GM21723 (cell line): ENCODE measurements around the gene DSP.

ENCODE experiments used
- ATAC-seq: cut with Tn5 transposase; IDR thresholded peaks from one replicate; pipeline ENCODE4 v1.9.1; 2021; ENCODE audit warnings: mild to moderate bottlenecking, moderate library complexity; ENCODE audit not compliant: unreplicated experiment

Gene DSP

DNA sequence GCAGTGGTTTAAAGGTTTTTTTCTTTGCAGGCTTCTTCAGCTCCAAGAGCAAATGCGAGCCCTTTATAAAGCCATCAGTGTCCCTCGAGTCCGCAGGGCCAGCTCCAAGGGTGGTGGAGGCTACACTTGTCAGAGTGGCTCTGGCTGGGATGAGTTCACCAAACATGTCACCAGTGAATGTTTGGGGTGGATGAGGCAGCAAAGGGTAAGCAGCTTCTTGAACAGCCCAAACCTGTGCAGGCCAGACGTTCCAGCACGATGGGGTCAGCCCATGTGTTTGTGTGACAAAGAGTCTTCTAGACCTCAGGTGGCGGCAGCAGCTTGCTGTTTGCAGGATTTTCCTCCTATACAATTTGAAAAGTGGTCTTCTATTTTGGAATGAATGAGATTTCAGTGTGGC lies 17.7 kb downstream of the DSP start:
- ATAC-seq, result no peak

DNA sequence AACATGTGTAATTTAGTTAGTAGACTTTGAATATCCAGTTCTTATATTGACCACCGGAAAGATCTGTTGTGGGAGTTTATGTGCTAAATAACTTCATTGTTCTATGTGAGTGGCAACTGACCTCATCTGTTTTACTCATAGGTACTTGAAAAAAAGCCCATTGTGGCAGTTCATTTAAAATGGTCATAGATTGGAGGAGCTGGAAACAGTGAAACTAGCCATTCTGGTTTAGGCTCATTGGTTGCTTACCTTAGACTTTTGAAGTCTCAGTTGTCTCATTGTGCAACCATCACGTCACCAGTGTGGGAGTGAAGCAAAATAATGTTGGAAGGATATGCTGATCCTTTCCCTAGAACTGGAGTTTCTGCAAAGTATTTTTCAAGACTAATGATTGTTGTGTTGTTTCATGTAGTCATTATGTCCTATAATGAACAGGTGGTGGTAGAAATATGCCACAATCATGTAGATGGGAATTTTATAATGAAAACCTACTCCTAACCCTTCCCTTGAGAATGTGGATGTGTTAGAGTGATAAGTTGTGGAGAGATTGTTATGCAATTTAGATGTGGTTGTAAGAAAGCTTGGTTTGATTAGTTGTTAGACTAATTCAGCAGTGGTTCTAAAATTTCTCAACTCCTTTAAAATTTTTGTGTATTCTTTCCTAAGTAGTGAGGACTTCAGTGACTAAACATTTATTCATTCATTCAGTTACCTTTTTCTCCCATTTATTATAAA lies 18.3 kb downstream of the DSP start:
- ATAC-seq, result no peak

GRCh38 chr6:7561153-7561964 lies 19.9 kb downstream of the DSP start:
- no peak for ATAC-seq

GRCh38 chr6:7562769-7563168 lies 21.3 kb downstream of the DSP start:
- ATAC-seq, result no peak

DNA sequence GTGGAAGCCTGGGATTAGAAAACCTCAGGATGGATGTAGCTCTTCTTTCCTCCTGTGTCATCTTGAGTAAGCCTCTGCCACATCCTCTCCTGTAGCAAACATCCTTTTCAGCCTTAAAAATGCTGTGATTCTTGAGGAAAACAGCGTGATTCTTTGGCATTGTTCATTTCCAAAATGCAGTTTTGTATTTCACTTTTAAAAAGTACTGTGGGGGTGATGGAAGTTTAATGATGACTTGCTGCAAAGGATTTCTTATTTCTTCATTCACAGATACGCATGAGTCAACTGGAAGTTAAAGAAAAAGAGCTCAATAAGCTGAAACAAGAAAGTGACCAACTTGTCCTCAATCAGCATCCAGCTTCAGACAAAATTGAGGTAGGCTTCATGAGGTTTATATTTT lies 24.6 kb downstream of the DSP start:
- no peak for ATAC-seq

GRCh38 chr6:7566617-7567173 lies 25.2 kb downstream of the DSP start:
- no peak for ATAC-seq

DNA sequence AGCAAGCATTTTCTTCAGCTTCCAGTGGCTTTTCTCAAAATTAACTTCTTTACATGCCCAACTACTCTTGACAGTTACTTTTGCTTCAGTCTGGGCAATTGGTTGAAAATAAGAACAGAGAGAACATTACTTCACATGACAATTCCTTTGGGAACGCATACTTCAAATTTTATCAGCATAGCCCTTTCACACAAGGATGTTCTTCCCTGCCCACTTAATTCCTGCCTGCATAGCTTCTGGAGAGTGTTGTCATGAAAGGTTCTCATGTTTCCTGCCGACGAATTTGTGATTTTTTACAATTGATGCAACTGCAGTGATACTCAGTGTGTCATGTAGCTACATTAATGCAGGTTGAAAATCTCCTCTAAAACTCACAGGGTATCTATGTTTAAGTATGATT lies 26.6 kb downstream of the DSP start:
- no peak for ATAC-seq

GRCh38 chr6:7569082-7569481 lies 27.6 kb downstream of the DSP start:
- ATAC-seq, result no peak

DNA sequence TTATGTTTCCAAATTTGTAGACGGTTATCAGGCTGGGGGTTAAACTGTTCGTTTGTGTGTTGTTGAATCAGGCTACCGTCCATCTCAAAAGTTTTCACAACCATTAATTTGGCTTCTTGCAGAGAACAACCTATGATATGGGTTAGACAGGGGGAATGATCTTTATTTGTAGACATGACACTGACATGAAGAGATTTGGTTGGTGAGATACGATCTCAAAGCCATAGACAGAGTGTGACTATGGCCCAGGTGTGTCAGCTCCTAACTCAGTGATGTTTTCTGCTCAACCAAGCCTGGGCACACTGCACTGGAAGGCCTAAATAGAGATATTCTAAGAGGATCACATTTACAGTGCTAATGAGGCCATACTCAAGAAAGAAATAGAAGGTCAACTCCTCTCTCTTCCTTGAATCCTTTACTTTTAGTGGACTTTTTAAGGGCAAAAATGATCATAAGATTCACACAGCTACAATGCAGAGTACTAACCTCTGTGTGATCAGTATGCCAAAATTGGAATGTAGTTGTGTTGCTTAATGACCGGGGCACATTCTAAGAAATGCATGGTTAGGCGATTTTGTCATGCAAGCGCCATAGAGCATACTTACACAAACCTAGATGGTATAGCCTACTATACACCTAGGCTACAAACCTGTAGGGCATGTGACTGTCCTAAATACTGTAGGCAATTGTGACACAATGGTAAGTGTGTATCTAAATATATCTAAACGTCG lies 30.9 kb downstream of the DSP start:
- ATAC-seq, result no peak

DNA sequence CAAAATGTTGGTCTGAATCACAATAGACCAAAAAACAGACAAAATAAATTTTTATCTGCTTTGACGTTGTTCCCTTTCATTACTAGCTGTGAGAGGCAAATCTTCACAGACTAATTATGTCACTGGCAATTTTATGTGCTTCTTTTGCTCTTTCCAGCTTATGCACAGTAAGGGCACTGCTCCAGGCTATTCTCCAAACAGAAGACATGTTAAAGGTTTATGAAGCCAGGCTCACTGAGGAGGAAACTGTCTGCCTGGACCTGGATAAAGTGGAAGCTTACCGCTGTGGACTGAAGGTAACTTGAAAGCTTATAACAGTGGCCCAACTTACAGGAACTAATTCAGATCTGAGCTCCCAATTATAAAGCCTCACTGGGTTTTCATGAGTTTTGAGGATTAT lies 33.0 kb downstream of the DSP start:
- ATAC-seq, result no peak

GRCh38 chr6:7578516-7578915 lies 37.0 kb downstream of the DSP start:
- no peak for ATAC-seq

DNA sequence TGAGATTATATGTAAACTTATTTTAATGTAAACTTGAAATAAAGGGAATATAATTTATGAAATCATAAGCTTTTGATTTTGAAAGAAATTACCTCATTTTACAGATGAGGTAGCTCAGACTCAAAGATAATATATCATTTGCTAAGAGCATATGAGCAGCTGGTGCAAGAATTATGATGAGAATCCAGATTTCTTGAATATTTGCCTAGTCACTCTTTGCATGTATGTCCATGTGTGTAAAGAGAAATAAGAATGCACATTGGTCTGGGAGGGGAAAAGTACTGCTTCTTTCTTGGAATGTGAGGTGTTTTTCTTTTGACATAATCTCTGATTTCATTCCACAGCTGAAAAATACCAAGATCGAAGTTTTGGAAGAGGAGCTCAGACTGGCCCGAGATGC lies 37.5 kb downstream of the DSP start:
- no peak for ATAC-seq

DNA sequence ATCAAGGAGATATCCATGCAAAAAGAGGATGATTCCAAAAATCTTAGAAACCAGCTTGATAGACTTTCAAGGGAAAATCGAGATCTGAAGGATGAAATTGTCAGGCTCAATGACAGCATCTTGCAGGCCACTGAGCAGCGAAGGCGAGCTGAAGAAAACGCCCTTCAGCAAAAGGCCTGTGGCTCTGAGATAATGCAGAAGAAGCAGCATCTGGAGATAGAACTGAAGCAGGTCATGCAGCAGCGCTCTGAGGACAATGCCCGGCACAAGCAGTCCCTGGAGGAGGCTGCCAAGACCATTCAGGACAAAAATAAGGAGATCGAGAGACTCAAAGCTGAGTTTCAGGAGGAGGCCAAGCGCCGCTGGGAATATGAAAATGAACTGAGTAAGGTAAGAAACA lies 38.4 kb downstream of the DSP start:
- no peak for ATAC-seq

DNA sequence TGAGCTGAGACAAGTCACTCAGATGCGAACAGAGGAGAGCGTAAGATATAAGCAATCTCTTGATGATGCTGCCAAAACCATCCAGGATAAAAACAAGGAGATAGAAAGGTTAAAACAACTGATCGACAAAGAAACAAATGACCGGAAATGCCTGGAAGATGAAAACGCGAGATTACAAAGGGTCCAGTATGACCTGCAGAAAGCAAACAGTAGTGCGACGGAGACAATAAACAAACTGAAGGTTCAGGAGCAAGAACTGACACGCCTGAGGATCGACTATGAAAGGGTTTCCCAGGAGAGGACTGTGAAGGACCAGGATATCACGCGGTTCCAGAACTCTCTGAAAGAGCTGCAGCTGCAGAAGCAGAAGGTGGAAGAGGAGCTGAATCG lies 39.1 kb downstream of the DSP start:
- ATAC-seq, result no peak

DNA sequence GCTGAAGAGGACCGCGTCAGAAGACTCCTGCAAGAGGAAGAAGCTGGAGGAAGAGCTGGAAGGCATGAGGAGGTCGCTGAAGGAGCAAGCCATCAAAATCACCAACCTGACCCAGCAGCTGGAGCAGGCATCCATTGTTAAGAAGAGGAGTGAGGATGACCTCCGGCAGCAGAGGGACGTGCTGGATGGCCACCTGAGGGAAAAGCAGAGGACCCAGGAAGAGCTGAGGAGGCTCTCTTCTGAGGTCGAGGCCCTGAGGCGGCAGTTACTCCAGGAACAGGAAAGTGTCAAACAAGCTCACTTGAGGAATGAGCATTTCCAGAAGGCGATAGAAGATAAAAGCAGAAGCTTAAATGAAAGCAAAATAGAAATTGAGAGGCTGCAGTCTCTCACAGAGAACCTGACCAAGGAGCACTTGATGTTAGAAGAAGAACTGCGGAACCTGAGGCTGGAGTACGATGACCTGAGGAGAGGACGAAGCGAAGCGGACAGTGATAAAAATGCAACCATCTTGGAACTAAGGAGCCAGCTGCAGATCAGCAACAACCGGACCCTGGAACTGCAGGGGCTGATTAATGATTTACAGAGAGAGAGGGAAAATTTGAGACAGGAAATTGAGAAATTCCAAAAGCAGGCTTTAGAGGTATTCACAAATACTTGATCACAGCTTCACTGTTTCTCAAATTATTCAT lies 39.6 kb downstream of the DSP start:
- no peak for ATAC-seq

DNA sequence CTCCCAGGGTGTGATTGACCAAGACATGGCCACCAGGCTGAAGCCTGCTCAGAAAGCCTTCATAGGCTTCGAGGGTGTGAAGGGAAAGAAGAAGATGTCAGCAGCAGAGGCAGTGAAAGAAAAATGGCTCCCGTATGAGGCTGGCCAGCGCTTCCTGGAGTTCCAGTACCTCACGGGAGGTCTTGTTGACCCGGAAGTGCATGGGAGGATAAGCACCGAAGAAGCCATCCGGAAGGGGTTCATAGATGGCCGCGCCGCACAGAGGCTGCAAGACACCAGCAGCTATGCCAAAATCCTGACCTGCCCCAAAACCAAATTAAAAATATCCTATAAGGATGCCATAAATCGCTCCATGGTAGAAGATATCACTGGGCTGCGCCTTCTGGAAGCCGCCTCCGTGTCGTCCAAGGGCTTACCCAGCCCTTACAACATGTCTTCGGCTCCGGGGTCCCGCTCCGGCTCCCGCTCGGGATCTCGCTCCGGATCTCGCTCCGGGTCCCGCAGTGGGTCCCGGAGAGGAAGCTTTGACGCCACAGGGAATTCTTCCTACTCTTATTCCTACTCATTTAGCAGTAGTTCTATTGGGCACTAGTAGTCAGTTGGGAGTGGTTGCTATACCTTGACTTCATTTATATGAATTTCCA lies 43.9 kb downstream of the DSP start:
- ATAC-seq, result no peak

DNA sequence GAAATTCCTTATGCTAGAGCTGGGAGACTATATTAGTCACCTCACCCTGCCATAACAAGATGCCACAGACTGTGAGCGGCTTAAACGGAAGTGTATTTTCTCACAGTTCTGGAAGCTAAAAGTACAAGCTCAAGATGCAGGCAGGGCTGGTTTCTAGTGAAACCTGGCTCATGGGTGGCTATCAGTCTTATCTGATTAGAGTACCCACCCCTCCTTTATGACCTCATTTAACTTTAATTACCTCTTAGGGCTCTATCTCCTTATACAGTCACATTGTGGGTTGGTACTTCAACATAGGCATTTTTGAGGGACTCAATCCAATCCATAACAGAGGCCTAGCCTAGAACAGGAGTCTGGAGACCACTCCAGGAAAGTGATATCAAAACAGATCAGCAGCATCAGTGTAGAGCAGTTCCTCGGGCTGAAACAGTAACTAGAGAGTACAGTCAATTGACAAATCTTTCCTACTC lies 46.2 kb downstream of the DSP start:
- no peak for ATAC-seq

DNA sequence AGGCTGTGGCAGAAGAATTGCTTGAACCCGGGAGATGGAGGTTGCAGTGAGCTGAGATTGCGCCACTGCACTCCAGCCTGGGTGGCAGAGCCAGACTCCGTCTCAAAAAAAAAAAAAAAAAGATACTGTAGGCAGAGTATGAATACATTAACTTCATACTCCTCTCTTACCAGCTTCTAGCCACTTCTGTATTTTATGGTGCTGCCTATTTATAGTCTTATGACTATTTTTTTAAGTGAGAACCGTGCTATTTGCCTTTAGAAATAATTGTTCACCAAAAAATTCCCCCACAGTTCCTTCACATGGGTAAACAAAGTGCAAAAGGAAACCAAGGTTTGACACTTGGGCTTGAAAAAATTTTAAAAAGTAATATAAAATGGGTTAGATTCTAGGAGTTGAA lies 47.0 kb downstream of the DSP start:
- no peak for ATAC-seq

DNA sequence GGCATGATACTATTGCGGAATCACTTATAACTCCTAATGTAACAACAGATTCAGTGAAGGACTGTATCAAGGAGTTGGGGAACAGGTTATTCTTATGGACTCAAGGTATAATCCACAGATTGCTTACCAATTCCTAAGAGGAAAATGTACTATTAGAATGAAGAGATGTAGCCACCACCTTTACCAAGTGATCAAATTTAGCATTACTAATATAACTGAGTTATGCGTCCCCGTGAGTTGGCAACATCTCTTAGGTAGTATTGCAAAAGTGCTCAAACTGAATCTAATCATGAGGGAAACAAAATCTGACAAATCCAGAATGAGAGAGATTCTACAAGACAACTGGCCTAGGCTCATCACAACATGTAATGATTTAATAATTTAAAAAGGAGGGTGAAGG lies 47.8 kb downstream of the DSP start:
- ATAC-seq, result no peak
